ENCODE results near the gene FSHR. TPM values are rescaled to one million over a fixed set of nuclear protein-coding genes. Genes with fewer than 3 reads are reported as not detected.

FSHR gene
- total RNA-seq, 1 donor from 2014 or later, result not detected

- H3K36me3 Mint-ChIP-seq (ENCODE audit: low read depth), result no peaks in the 10 kb centered on the region
- no peak overlapping the region for H3K27ac Mint-ChIP-seq (ENCODE audit: unreplicated experiment)
- H3K4me1 Mint-ChIP-seq (ENCODE audit: low read depth), result no peaks in the 10 kb centered on the region
- DNase-seq (ENCODE audit: low spot score), result no peak
- H3K4me3 Mint-ChIP-seq (ENCODE audit: unreplicated experiment), result no peak overlapping the region
- no peak for TF ChIP-seq CTCF (IDR thresholded peaks at IDR 0.05)
- no peaks in the 10 kb centered on the region for H3K9me3 Mint-ChIP-seq (ENCODE audit: low read depth)
- peaks cover 23% of the 10 kb centered on the region for H3K27me3 Mint-ChIP-seq (ENCODE audit: low read depth)
Measured at GRCh38 chr2:48940606-48941005, 213.7 kb downstream of the FSHR start.

GRCh38 chr2:48939232-48939631 lies 215.1 kb downstream of the FSHR start:
- TF ChIP-seq CTCF (IDR thresholded peaks at IDR 0.05), result no peak
- no peak overlapping the region for H3K27ac Mint-ChIP-seq (ENCODE audit: unreplicated experiment)
- no peaks in the 10 kb centered on the region for H3K9me3 Mint-ChIP-seq (ENCODE audit: low read depth)
- no peaks in the 10 kb centered on the region for H3K4me1 Mint-ChIP-seq (ENCODE audit: low read depth)
- no peak for DNase-seq (ENCODE audit: low spot score)
- H3K36me3 Mint-ChIP-seq (ENCODE audit: low read depth), result no peaks in the 10 kb centered on the region
- peaks cover 23% of the 10 kb centered on the region for H3K27me3 Mint-ChIP-seq (ENCODE audit: low read depth)
- H3K4me3 Mint-ChIP-seq (ENCODE audit: unreplicated experiment), result no peak overlapping the region

GRCh38 chr2:48938231-48938630 lies 216.1 kb downstream of the FSHR start:
- H3K27ac Mint-ChIP-seq (ENCODE audit: unreplicated experiment), result no peak overlapping the region
- H3K36me3 Mint-ChIP-seq (ENCODE audit: low read depth), result no peaks in the 10 kb centered on the region
- H3K27me3 Mint-ChIP-seq (ENCODE audit: low read depth), result peaks cover 23% of the 10 kb centered on the region
- no peak for DNase-seq (ENCODE audit: low spot score)
- no peak overlapping the region for H3K4me3 Mint-ChIP-seq (ENCODE audit: unreplicated experiment)
- no peak for TF ChIP-seq CTCF (IDR thresholded peaks at IDR 0.05)
- no peaks in the 10 kb centered on the region for H3K9me3 Mint-ChIP-seq (ENCODE audit: low read depth)
- no peaks in the 10 kb centered on the region for H3K4me1 Mint-ChIP-seq (ENCODE audit: low read depth)

GRCh38 chr2:48934807-48935206 lies 219.5 kb downstream of the FSHR start:
- Mint-ChIP-seq H3K27me3 (ENCODE audit: low read depth) (peaks cover 24% of the 10 kb centered on the region), H3K27ac (ENCODE audit: unreplicated experiment) (no peak overlapping the region), H3K4me3 (ENCODE audit: unreplicated experiment) (no peak overlapping the region), H3K36me3 (ENCODE audit: low read depth) (no peaks in the 10 kb centered on the region), H3K4me1 (ENCODE audit: low read depth) (no peaks in the 10 kb centered on the region), H3K9me3 (ENCODE audit: low read depth) (no peaks in the 10 kb centered on the region)
- no peak for DNase-seq (ENCODE audit: low spot score)
- no peak for TF ChIP-seq CTCF (IDR thresholded peaks at IDR 0.05)

GRCh38 chr2:48933828-48934497 lies 220.4 kb downstream of the FSHR start:
- no peak for DNase-seq (ENCODE audit: low spot score)
- Mint-ChIP-seq H3K4me1 (ENCODE audit: low read depth) (no peaks in the 10 kb centered on the region), H3K27ac (ENCODE audit: unreplicated experiment) (no peak overlapping the region), H3K36me3 (ENCODE audit: low read depth) (no peaks in the 10 kb centered on the region), H3K27me3 (ENCODE audit: low read depth) (peaks cover 24% of the 10 kb centered on the region), H3K4me3 (ENCODE audit: unreplicated experiment) (no peak overlapping the region), H3K9me3 (ENCODE audit: low read depth) (no peaks in the 10 kb centered on the region)
- TF ChIP-seq CTCF (IDR thresholded peaks at IDR 0.05), result no peak

All from chondrocyte (in vitro differentiated cells).